Kidney epithelial cell (primary cell): Measurements from ENCODE around the gene KRCC1. TPM values are rescaled to one million over a fixed set of nuclear protein-coding genes. Genes with fewer than 3 reads are reported as not detected.

Experiments used
- DNase-seq: peaks from one replicate; pipeline ENCODE4 v3.0.0-alpha.2; 2010; ENCODE audit warnings: low read depth
- H3K27me3 ChIP-seq: 2 replicates; pipeline ENCODE4 v1.6.0; 2011; ENCODE audit warnings: low read length; ENCODE audit not compliant: control insufficient read depth, insufficient read depth
- H3K36me3 ChIP-seq: 2 replicates; pipeline ENCODE4 v1.5.1; 2011; ENCODE audit warnings: low read length; ENCODE audit not compliant: control insufficient read depth, insufficient read depth
- H3K4me3 ChIP-seq: 2 replicates; pipeline ENCODE4 v1.5.1; 2011; ENCODE audit warnings: low read depth, mild to moderate bottlenecking, control low read depth, low read length
- CTCF ChIP-seq: IDR thresholded peaks from 2 replicates; pipeline ENCODE4 v1.5.1; 2011; ENCODE audit warnings: mild to moderate bottlenecking, moderate library complexity, low read length, control low read depth, inconsistent platforms; ENCODE audit not compliant: insufficient read depth, poor library complexity, severe bottlenecking
- total RNA-seq: library from RNA; depleted of rRNA; stranded (reverse); fragments of >200 nt; gene quantifications from 2 replicates; pipeline ENCODE4 v1.2.3, GENCODE V29; 2015

KRCC1 gene
- total RNA-seq, 1 donor from 2014 or later: 22.2 TPM

- no peak for TF ChIP-seq CTCF
- peak; percentile 89 for DNase-seq
- no peaks in the 10 kb centered on the region for H3K27me3 ChIP-seq
These were observed 17.1 kb downstream of the KRCC1 start for GRCh38 chr2:88038263-88039105.

GRCh38 chr2:88036606-88037005, 19.0 kb downstream of the KRCC1 start:
- Histone ChIP-seq H3K36me3 (no peaks in the 10 kb centered on the region), H3K4me3 (no peak overlapping the region), H3K27me3 (no peaks in the 10 kb centered on the region)
- TF ChIP-seq CTCF: no peak
- no peak for DNase-seq

More at GRCh38 chr2:88038263-88039105, 17.1 kb downstream of the KRCC1 start:
- Histone ChIP-seq H3K4me3 (no peak overlapping the region), H3K36me3 (no peaks in the 10 kb centered on the region)

- TF ChIP-seq CTCF: no peak
- Histone ChIP-seq H3K27me3 (no peaks in the 10 kb centered on the region), H3K4me3 (no peak overlapping the region), H3K36me3 (no peaks in the 10 kb centered on the region)
- no peak for DNase-seq
These were observed 19.4 kb downstream of the KRCC1 start for GRCh38 chr2:88036182-88036581.

- no peak for DNase-seq
- TF ChIP-seq CTCF: no peak
- H3K4me3 ChIP-seq: no peak overlapping the region
- no peaks in the 10 kb centered on the region for H3K36me3 ChIP-seq
- H3K27me3 ChIP-seq: no peaks in the 10 kb centered on the region
These were observed 23.4 kb downstream of the KRCC1 start for GRCh38 chr2:88032070-88032702.

- Histone ChIP-seq H3K27me3 (no peaks in the 10 kb centered on the region), H3K4me3 (no peak overlapping the region), H3K36me3 (no peaks in the 10 kb centered on the region)
- no peak for TF ChIP-seq CTCF
- no peak for DNase-seq
These were observed 26.7 kb downstream of the KRCC1 start for GRCh38 chr2:88028931-88029330.
